H1 (cell line): ENCODE measurements around the gene TNP1. TPM values are rescaled to one million over a fixed set of nuclear protein-coding genes. Genes with fewer than 3 reads are reported as not detected.

Experiments
- CTCF ChIA-PET: fragments of 300-600 bp; sonication (Branson Sonifier 250); formaldehyde crosslinking; loops from one replicate; lab custom pipeline; 2021; ENCODE audit not compliant: partially characterized antibody; lab: Charles Lee
- POLR2A ChIA-PET: fragments of 300-600 bp; sonication (Branson Sonifier 250); formaldehyde crosslinking; loops from one replicate; lab custom pipeline; 2021; ENCODE audit warnings: inconsistent platforms; ENCODE audit not compliant: partially characterized antibody; lab: Charles Lee
- DNase-seq, 2 experiments: peaks; one replicate each; pipeline versions ENCODE4 v3.0.0 to v3.0.0-alpha.2; 2010 to 2022; ENCODE audit warnings: low spot score in 2 of 2, low read depth in 1 of 2, mixed read lengths in 1 of 2
- FAIRE-seq: peaks from 2 replicates; lab custom pipeline; 2011; peaks lifted over from hg19 to GRCh38; lab: Jason Lieb, UNC
- H2AFZ ChIP-seq: 2 replicates; pipeline ENCODE4 v1.8.1; 2012; ENCODE audit warnings: low read length, inconsistent platforms
- H2AK5ac ChIP-seq: 2 replicates; pipeline ENCODE4 v1.6.1; 2013; ENCODE audit warnings: low read depth, low read length
- H2BK120ac ChIP-seq: replicated peaks from 2 replicates; pipeline ENCODE3; 2013; ENCODE audit warnings: low read depth, low read length, inconsistent platforms
- H2BK12ac ChIP-seq: 2 replicates; pipeline ENCODE4 v1.6.1; 2013; ENCODE audit warnings: low read depth, low read length
- H2BK15ac ChIP-seq: 2 replicates; pipeline ENCODE4 v1.6.1; 2013; ENCODE audit warnings: low read length
- H2BK20ac ChIP-seq: 2 replicates; pipeline ENCODE4 v1.6.1; 2013; ENCODE audit warnings: low read length
- H2BK5ac ChIP-seq: 2 replicates; pipeline ENCODE4 v1.6.1; 2013; ENCODE audit warnings: low read depth, low read length
- H3K14ac ChIP-seq: 2 replicates; pipeline ENCODE4 v1.6.1; 2013; ENCODE audit warnings: inconsistent platforms; ENCODE audit not compliant: insufficient read length
- H3K18ac ChIP-seq: 2 replicates; pipeline ENCODE4 v1.6.1; 2013; ENCODE audit warnings: low read length; ENCODE audit errors: extremely low read depth
- H3K23ac ChIP-seq: 2 replicates; pipeline ENCODE4 v1.6.1; 2013; ENCODE audit warnings: inconsistent platforms; ENCODE audit not compliant: insufficient read length
- H3K23me2 ChIP-seq: 2 replicates; pipeline ENCODE4 v1.6.1; 2013; ENCODE audit warnings: low read depth, low read length
- H3K27ac ChIP-seq: 2 replicates; pipeline ENCODE4 v1.6.1; 2011; ENCODE audit warnings: low read depth, low read length, inconsistent platforms
- H3K27me3 ChIP-seq, 4 experiments: replicated peaks in 1 of 4; 1 replicate in 1 of 4; 2 replicates in 3 of 4; pipeline versions ENCODE4 v1.6.1 to v1.8.1; 2011 to 2013; ENCODE audit warnings: low read length in 3 of 4, mild to moderate bottlenecking in 3 of 4, inconsistent platforms in 2 of 4, mixed read lengths in 2 of 4, moderate library complexity in 1 of 4; ENCODE audit not compliant: control insufficient read depth in 3 of 4, insufficient read depth in 3 of 4; ENCODE audit errors: extremely low read depth in 1 of 4
- H3K36me3 ChIP-seq, 4 experiments: 2 replicates each; pipeline versions ENCODE4 v1.6.1 to v1.8.1; 2011 to 2013; ENCODE audit warnings: mild to moderate bottlenecking in 4 of 4, low read length in 3 of 4, moderate library complexity in 2 of 4, control low read depth in 1 of 4, inconsistent platforms in 1 of 4; ENCODE audit not compliant: insufficient read depth in 4 of 4, control insufficient read depth in 2 of 4
- H3K4ac ChIP-seq: replicated peaks from 2 replicates; pipeline ENCODE3; 2013; ENCODE audit warnings: low read length, low read depth, mixed read lengths, inconsistent platforms; ENCODE audit not compliant: insufficient read length
- H3K4me1 ChIP-seq, 4 experiments: replicated peaks in 1 of 4; 1 replicate in 1 of 4; 2 replicates in 3 of 4; pipeline versions ENCODE4 v1.6.1 to v1.8.1; 2011 to 2013; ENCODE audit warnings: low read length in 3 of 4, inconsistent platforms in 2 of 4, mixed read lengths in 1 of 4; ENCODE audit not compliant: insufficient read depth in 4 of 4, control insufficient read depth in 3 of 4
- H3K4me2 ChIP-seq, 2 experiments: 2 replicates each; pipeline versions ENCODE4 v1.6.1 to v1.8.1; 2011 to 2013; ENCODE audit warnings: low read depth in 2 of 2, low read length in 2 of 2, control low read depth in 1 of 2, inconsistent platforms in 1 of 2, mild to moderate bottlenecking in 1 of 2; ENCODE audit not compliant: insufficient read depth in 1 of 2
- H3K4me3 ChIP-seq, 4 experiments: fragments of 200-600, 300-600 bp in 1 of 4; sonication (generic), shearing (Covaris generic), sonication (Bioruptor Twin) in 1 of 4; 2 replicates each; pipeline versions ENCODE4 v1.5.1 to v1.8.1; 2011 to 2016; ENCODE audit warnings: low read length in 4 of 4, low read depth in 3 of 4, control low read depth in 2 of 4, inconsistent platforms in 2 of 4, mild to moderate bottlenecking in 2 of 4, mixed read lengths in 1 of 4, moderate library complexity in 1 of 4; ENCODE audit not compliant: insufficient read depth in 2 of 4; ENCODE audit errors: extremely low read depth in 1 of 4
- H3K56ac ChIP-seq: replicated peaks from 2 replicates; pipeline ENCODE3; 2013; ENCODE audit warnings: low read depth, mild to moderate bottlenecking, mixed read lengths, low read length, inconsistent platforms; ENCODE audit not compliant: insufficient read length
- H3K79me1 ChIP-seq: 2 replicates; pipeline ENCODE4 v1.6.1; 2013; ENCODE audit warnings: low read depth, low read length, control low read depth
- H3K79me2 ChIP-seq, 2 experiments: 2 replicates each; pipeline versions ENCODE4 v1.6.1 to v1.8.1; 2012 to 2013; ENCODE audit warnings: low read length in 2 of 2, mild to moderate bottlenecking in 2 of 2, inconsistent platforms in 1 of 2; ENCODE audit not compliant: insufficient read depth in 2 of 2, control insufficient read depth in 1 of 2
- H3K9ac ChIP-seq, 4 experiments: replicated peaks in 1 of 4; 1 replicate in 1 of 4; 2 replicates in 3 of 4; pipeline versions ENCODE4 v1.6.1 to v1.8.1; 2011 to 2013; ENCODE audit warnings: low read depth in 3 of 4, low read length in 3 of 4, control low read depth in 2 of 4, mild to moderate bottlenecking in 2 of 4, moderate library complexity in 2 of 4, inconsistent platforms in 1 of 4; ENCODE audit errors: extremely low read depth in 1 of 4
- H3K9me3 ChIP-seq, 2 experiments: 2 replicates each; pipeline versions ENCODE4 v1.6.1 to v1.8.1; 2012 to 2013; ENCODE audit warnings: mild to moderate bottlenecking in 2 of 2, moderate library complexity in 2 of 2, control low read depth in 1 of 2, inconsistent platforms in 1 of 2, low read depth in 1 of 2, low read length in 1 of 2, mixed read lengths in 1 of 2; ENCODE audit not compliant: insufficient read depth in 2 of 2
- H4K20me1 ChIP-seq, 2 experiments: replicated peaks in 1 of 2; 2 replicates each; pipeline versions ENCODE3 to v1.8.1; 2011 to 2013; ENCODE audit warnings: inconsistent platforms in 2 of 2, low read length in 2 of 2, mild to moderate bottlenecking in 1 of 2; ENCODE audit not compliant: insufficient read depth in 2 of 2, control insufficient read depth in 1 of 2
- H4K5ac ChIP-seq: 2 replicates; pipeline ENCODE4 v1.6.1; 2013; ENCODE audit warnings: low read length, low read depth, mixed read lengths, inconsistent platforms; ENCODE audit not compliant: insufficient read length
- H4K8ac ChIP-seq: 2 replicates; pipeline ENCODE4 v1.8.0; 2013; ENCODE audit warnings: mild to moderate bottlenecking, moderate library complexity, low read length, inconsistent platforms; ENCODE audit not compliant: insufficient read depth; ENCODE audit errors: extremely low read depth
- H4K91ac ChIP-seq: replicated peaks from 2 replicates; pipeline ENCODE3; 2013; ENCODE audit warnings: low read length, mixed read lengths, inconsistent platforms; ENCODE audit not compliant: insufficient read length
- BRCA1 ChIP-seq: IDR thresholded peaks from 2 replicates; pipeline ENCODE4 v1.6.1; 2012; ENCODE audit warnings: low read depth, low read length, improper control_type of control experiment
- WGBS, 2 experiments: shearing (Covaris generic) in 1 of 2; methylation state at CpG; one replicate each; pipeline versions ENCODE4 v1.1.6 to v1.1.7; 2013 to 2015; ENCODE audit warnings: low lambda C conversion rate in 2 of 2, mixed read lengths in 2 of 2, inconsistent platforms in 1 of 2, low coverage in 1 of 2, missing lambda C conversion rate in 1 of 2; ENCODE audit not compliant: insufficient replicate concordance in 2 of 2, insufficient coverage in 1 of 2, insufficient read length in 1 of 2; ENCODE audit errors: extremely low coverage in 1 of 2, missing lambda C conversion rate in 1 of 2; 5-methylcytosine and 5-hydroxymethylcytosine counted together
- polyA plus RNA-seq, 7 experiments: library from polyadenylated mRNA; depleted of rRNA in 3 of 7; stranded (reverse) in 5 of 7; unstranded in 2 of 7; fragments of >200 nt in 5 of 7; fragments of 200-250 nt in 2 of 7; gene quantifications; 1 replicate in 5 of 7; 2 replicates in 1 of 7; 4 replicates in 1 of 7; pipeline versions ENCODE4 v1.2.1 to v1.2.3, GENCODE V29; 2011 to 2013; ENCODE audit warnings: missing spikeins in 2 of 7, mixed read lengths in 2 of 7
- total RNA-seq: library from RNA; stranded (reverse); fragmentation: NEBNext Ultra II Directional; extraction: Animal tissue kit (Norgen Biotek cat#: 25700); gene quantifications from 2 replicates; pipeline ENCODE4 v1.2.1, GENCODE V29; 2021

TNP1 gene
- total and polyA plus RNA-seq, 2 of the 8 experiments (the other 6 are each of a cell fraction or from before 2014, with no cell fraction given), result not detected

GRCh38 chr2:216860426-216861137, 718 bp upstream of the TNP1 start:
- no peak overlapping the region for H2BK120ac ChIP-seq
- H2BK20ac ChIP-seq, result no peak overlapping the region
- no peak overlapping the region for H4K91ac ChIP-seq
- TF ChIP-seq BRCA1, result no peak
- TF ChIP-seq, all 59 proteins: peak for 0
- Histone ChIP-seq H3K9me3 (no peaks in the 10 kb centered on the region), H3K79me2 (no peaks in the 10 kb centered on the region), H4K8ac (no peak overlapping the region), H2BK15ac (no peak overlapping the region), H4K5ac (no peak overlapping the region), H3K4ac (no peak overlapping the region), H2BK12ac (no peak overlapping the region), H2BK5ac (no peak overlapping the region), H3K4me1 (no peaks in the 10 kb centered on the region), H2AK5ac (no peak overlapping the region), H3K18ac (no peak overlapping the region), H3K23ac (no peak overlapping the region), H4K20me1 (no peaks in the 10 kb centered on the region), H3K9ac (no peak overlapping the region), H3K79me1 (no peaks in the 10 kb centered on the region), H3K4me3 (no peak overlapping the region), H3K23me2 (no peaks in the 10 kb centered on the region), H3K14ac (no peak overlapping the region), H2AFZ (no peak overlapping the region), H3K56ac (no peak overlapping the region), H3K27ac (no peak overlapping the region), H3K36me3 (no peaks in the 10 kb centered on the region), H3K4me2 (no peak overlapping the region), H3K27me3 (no peaks in the 10 kb centered on the region)
- DNase-seq, result no peak
- CTCF ChIA-PET, result interaction anchor here (0.6 to 1.8 kb wide), 2 partner anchors 12 to 857 kb away, joined by 3 to 4 read pairs; no protein-coding TSS in a partner anchor
- 84% methylated on average over 2 of the region's 2 CpGs; no CpG with 5 or more reads in 1 of the 2 experiments for WGBS, 2 experiments
- FAIRE-seq, result no peak
- POLR2A ChIA-PET, result no interaction called here
